Activated CD4-positive, alpha-beta memory T cell treated with anti-CD3 and anti-CD28 coated beads for 36 hours (primary cell): ENCODE results near the gene EEFSEC. TPM values are rescaled to one million over a fixed set of nuclear protein-coding genes. Genes with fewer than 3 reads are reported as not detected.

ENCODE experiments used
- CTCF ChIA-PET: fragments of 350-600 bp; sonication (Branson Sonifier 250); formaldehyde crosslinking; loops from one replicate; lab custom pipeline; 2021; ENCODE audit warnings: antibody characterized with exemption, inconsistent platforms; lab: Charles Lee
- POLR2A ChIA-PET: fragments of 350-600 bp; sonication (Branson Sonifier 250); formaldehyde crosslinking; loops from one replicate; lab custom pipeline; 2021; ENCODE audit warnings: antibody characterized with exemption; lab: Charles Lee
- DNase-seq: peaks from one replicate; pipeline ENCODE4 v3.0.0-alpha.2; 2020
- H3K27ac Mint-ChIP-seq: one replicate; pipeline ENCODE4 v1.8.0; 2021; ENCODE audit warnings: mixed read lengths
- H3K27me3 Mint-ChIP-seq: one replicate; pipeline ENCODE4 v1.8.0; 2021; ENCODE audit warnings: mixed read lengths
- H3K36me3 Mint-ChIP-seq: one replicate; pipeline ENCODE4 v1.8.0; 2021; ENCODE audit warnings: mixed read lengths
- H3K4me1 Mint-ChIP-seq: one replicate; pipeline ENCODE4 v1.8.0; 2021; ENCODE audit warnings: low read depth, mixed read lengths
- H3K4me3 Mint-ChIP-seq: one replicate; pipeline ENCODE4 v1.8.0; 2021; ENCODE audit warnings: mild to moderate bottlenecking, mixed read lengths
- H3K9me3 Mint-ChIP-seq: one replicate; pipeline ENCODE4 v1.8.0; 2021; ENCODE audit warnings: mixed read lengths
- intact Hi-C: fragments of 100-400 bp; cut with micrococcal nuclease; formaldehyde crosslinking; loops from one replicate; pipeline ENCODE4 v1.15.1; 2023
- total RNA-seq, 2 experiments: library from RNA; stranded (reverse); gene quantifications; one replicate each; pipeline ENCODE4 v1.2.3, GENCODE V29; 2021

Gene EEFSEC
- total RNA-seq, 2 experiments from 2014 or later, result 16.1 to 17.2 TPM

- no peak overlapping the region for H3K4me3 Mint-ChIP-seq
- H3K27ac Mint-ChIP-seq, result no peak overlapping the region
- H3K4me1 Mint-ChIP-seq, result peaks cover 5% of the 10 kb centered on the region
- no peak for DNase-seq
- ChIA-PET CTCF (no interaction called here), POLR2A (no interaction called here)
- peaks cover 6% of the 10 kb centered on the region for H3K36me3 Mint-ChIP-seq
- H3K27me3 Mint-ChIP-seq, result no peaks in the 10 kb centered on the region
- H3K9me3 Mint-ChIP-seq, result no peaks in the 10 kb centered on the region
- intact Hi-C loops, result no loop called here
Observed at GRCh38 chr3:128201158-128201755, 48.0 kb downstream of the EEFSEC start.

DNA sequence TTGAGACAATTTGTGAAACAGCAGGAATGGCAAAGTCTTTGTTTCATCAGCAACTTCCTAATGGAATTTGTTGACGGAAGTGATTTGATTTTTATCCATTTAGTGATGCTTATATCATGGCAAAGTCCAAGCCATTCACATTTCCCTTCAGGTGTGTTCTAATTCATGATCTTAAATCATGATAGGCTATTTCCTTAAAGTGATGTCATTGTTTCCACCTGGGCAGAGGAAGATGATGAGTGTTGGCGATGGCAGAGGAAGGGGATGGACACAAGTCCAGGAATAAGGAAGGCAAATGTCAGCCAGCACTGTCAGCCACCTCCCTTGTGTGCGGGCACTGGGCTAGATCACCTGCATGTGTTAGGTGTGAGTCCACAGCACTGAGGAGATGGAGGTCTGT is 49.9 kb downstream of the EEFSEC start:
- Mint-ChIP-seq H3K36me3 (peaks cover 6% of the 10 kb centered on the region), H3K27ac (no peak overlapping the region), H3K4me3 (no peak overlapping the region), H3K4me1 (peaks cover 4% of the 10 kb centered on the region), H3K27me3 (no peaks in the 10 kb centered on the region), H3K9me3 (no peaks in the 10 kb centered on the region)
- ChIA-PET POLR2A (no interaction called here), CTCF (no interaction called here)
- no peak for DNase-seq
- intact Hi-C loops, result no loop called here

GRCh38 chr3:128205558-128206145 is 52.4 kb downstream of the EEFSEC start:
- H3K27ac Mint-ChIP-seq, result no peak overlapping the region
- intact Hi-C loops, result no loop called here
- CTCF ChIA-PET, result no interaction called here

DNA sequence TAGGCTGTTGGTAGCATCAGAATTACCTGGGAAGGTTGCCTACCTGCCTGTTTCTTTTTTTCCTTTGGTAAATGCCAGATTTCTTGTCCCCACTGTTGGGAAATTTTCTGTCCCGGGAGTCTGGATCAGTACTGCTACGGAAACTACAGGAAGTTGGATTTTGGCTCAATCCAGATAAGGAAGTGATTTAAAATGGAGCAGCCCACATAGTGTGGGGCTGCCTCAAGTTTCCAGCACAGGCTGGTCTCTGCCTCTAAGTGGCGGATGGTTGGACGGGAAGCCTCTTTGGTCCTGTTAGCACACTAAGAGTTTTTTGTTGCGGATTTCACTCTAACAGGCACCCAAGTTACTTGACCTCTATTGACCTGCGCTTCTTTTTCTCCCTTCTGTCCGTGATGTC is 54.7 kb downstream of the EEFSEC start:
- CTCF ChIA-PET, result no interaction called here

More at GRCh38 chr3:128205558-128206145, 52.4 kb downstream of the EEFSEC start:
- Mint-ChIP-seq H3K4me3 (no peak overlapping the region), H3K36me3 (peaks cover 2% of the 10 kb centered on the region), H3K4me1 (no peaks in the 10 kb centered on the region), H3K27me3 (no peaks in the 10 kb centered on the region), H3K9me3 (no peaks in the 10 kb centered on the region)
- POLR2A ChIA-PET, result no interaction called here
- DNase-seq, result no peak

GRCh38 chr3:128210711-128211110 is 57.4 kb downstream of the EEFSEC start:
- ChIA-PET CTCF (interaction anchor here (2.5 kb wide), 1 partner anchor 15 kb away, joined by 10 read pairs; no protein-coding TSS in a partner anchor), POLR2A (no interaction called here)
- no peak overlapping the region for H3K4me3 Mint-ChIP-seq
- H3K27ac Mint-ChIP-seq, result no peak overlapping the region
- H3K9me3 Mint-ChIP-seq, result no peaks in the 10 kb centered on the region
- no peaks in the 10 kb centered on the region for H3K36me3 Mint-ChIP-seq
- intact Hi-C loops, result no loop called here
- no peaks in the 10 kb centered on the region for H3K27me3 Mint-ChIP-seq
- no peak for DNase-seq
- no peaks in the 10 kb centered on the region for H3K4me1 Mint-ChIP-seq

More for the DNA sequence above, 54.7 kb downstream of the EEFSEC start:
- no peaks in the 10 kb centered on the region for H3K9me3 Mint-ChIP-seq
- no peak overlapping the region for H3K27ac Mint-ChIP-seq
- intact Hi-C loops, result no loop called here
- H3K4me1 Mint-ChIP-seq, result no peaks in the 10 kb centered on the region
- no peak for DNase-seq
- no peak overlapping the region for H3K4me3 Mint-ChIP-seq
- no peaks in the 10 kb centered on the region for H3K27me3 Mint-ChIP-seq
- POLR2A ChIA-PET, result no interaction called here
- no peaks in the 10 kb centered on the region for H3K36me3 Mint-ChIP-seq

DNA sequence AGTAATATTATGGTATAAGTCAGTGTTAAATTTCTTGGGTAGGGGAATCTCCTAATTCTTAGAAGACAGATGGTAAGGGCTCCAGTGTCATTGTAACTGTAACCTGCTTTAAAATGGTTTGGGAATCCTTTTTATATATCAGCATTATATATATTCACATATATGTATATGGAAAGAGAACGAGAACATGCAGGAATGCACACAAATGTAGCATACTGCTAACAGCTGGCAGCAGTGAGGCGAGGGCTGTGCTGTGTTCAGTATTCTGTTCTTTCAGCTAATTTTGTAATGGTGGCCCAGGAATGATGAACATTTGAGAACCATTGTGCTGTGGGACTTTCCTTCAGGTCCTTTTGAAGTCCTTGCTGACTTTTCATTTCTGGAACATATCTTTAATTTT is 60.8 kb downstream of the EEFSEC start:
- peaks cover 7% of the 10 kb centered on the region for H3K4me1 Mint-ChIP-seq
- no peaks in the 10 kb centered on the region for H3K9me3 Mint-ChIP-seq
- ChIA-PET CTCF (no interaction called here), POLR2A (no interaction called here)
- no peak overlapping the region for H3K27ac Mint-ChIP-seq
- peaks cover 4% of the 10 kb centered on the region for H3K36me3 Mint-ChIP-seq
- intact Hi-C loops, result no loop called here
- no peak for DNase-seq
- no peaks in the 10 kb centered on the region for H3K27me3 Mint-ChIP-seq
- H3K4me3 Mint-ChIP-seq, result no peak overlapping the region

DNA sequence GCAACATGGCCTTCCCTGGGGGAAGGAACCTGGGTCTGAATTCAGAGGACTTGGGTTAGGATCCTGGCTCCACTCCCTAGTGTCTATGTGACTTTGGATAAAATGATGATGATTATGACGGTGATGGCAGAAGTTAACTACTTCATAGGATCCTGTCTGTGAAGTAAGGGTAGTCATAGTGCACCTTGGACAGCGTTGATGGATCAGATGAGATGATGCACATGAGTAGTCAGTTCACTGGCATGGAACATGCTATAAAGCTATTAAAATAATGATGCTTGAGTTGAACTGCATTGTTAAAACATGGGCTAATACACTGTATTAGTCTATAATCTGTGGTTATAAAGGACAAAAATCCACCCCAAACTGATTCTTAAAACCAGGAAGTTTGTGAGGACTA is 62.0 kb downstream of the EEFSEC start:
- intact Hi-C loops, result no loop called here
- no peak overlapping the region for H3K4me3 Mint-ChIP-seq
- no peak for DNase-seq
- H3K4me1 Mint-ChIP-seq, result peaks cover 7% of the 10 kb centered on the region
- peaks cover 11% of the 10 kb centered on the region for H3K36me3 Mint-ChIP-seq
- no peak overlapping the region for H3K27ac Mint-ChIP-seq
- ChIA-PET POLR2A (no interaction called here), CTCF (no interaction called here)
- no peaks in the 10 kb centered on the region for H3K9me3 Mint-ChIP-seq
- H3K27me3 Mint-ChIP-seq, result no peaks in the 10 kb centered on the region

- peaks cover 17% of the 10 kb centered on the region for H3K36me3 Mint-ChIP-seq
- no peak overlapping the region for H3K4me3 Mint-ChIP-seq
- H3K9me3 Mint-ChIP-seq, result peaks cover 6% of the 10 kb centered on the region
- H3K27ac Mint-ChIP-seq, result no peak overlapping the region
- intact Hi-C loops, result no loop called here
- DNase-seq, result no peak
- ChIA-PET CTCF (no interaction called here), POLR2A (no interaction called here)
- H3K4me1 Mint-ChIP-seq, result peaks cover 7% of the 10 kb centered on the region
- no peaks in the 10 kb centered on the region for H3K27me3 Mint-ChIP-seq
Observed at GRCh38 chr3:128215800-128216495, 62.7 kb downstream of the EEFSEC start.

GRCh38 chr3:128217702-128218547 is 64.6 kb downstream of the EEFSEC start:
- Mint-ChIP-seq H3K4me3 (no peak overlapping the region), H3K27ac (no peak overlapping the region), H3K9me3 (peaks cover 15% of the 10 kb centered on the region), H3K4me1 (peaks cover 7% of the 10 kb centered on the region), H3K36me3 (peaks cover 27% of the 10 kb centered on the region), H3K27me3 (no peaks in the 10 kb centered on the region)
- no peak for DNase-seq
- ChIA-PET POLR2A (no interaction called here), CTCF (interaction anchor here (1.3 kb wide), 1 partner anchor 9 kb away, joined by 3 read pairs; no protein-coding TSS in a partner anchor)
- intact Hi-C loops, result no loop called here

DNA sequence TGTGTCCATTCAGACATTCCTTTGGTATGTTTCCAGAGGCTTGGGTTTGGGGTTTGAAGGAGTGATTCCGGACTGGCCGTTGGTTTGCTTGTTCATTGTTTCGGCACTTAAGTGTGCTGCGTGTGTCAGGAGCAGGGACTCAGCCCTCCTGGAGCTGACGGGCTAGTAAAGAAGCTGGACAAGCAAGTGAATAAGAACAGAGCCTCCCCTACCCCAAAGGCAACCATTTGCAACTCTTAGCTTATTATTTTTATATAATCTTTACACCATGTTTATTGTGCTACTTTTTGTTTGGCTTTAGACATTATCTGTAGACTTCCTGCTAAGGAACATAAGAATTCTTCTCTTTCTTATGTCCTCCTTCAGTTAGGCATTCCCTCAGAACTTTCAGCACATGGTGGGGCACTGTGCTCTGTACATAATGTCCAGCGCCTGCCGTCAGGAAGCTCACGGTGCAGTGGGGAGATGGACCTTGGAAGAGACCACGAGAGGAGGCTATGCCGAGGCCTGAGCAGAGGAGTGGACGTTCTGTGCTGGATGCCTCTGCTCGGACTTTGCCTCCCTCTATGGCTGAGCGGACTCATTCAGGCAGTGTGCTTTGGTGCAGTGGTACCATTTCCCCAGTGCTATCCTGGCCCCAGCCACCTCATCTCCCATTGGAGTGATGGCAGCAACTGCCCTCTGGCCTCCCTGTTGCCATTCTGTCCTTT is 65.4 kb downstream of the EEFSEC start:
- intact Hi-C loops, result no loop called here
- Mint-ChIP-seq H3K27ac (no peak overlapping the region), H3K4me3 (no peak overlapping the region), H3K27me3 (no peaks in the 10 kb centered on the region), H3K4me1 (peaks cover 7% of the 10 kb centered on the region), H3K36me3 (peaks cover 30% of the 10 kb centered on the region), H3K9me3 (peaks cover 22% of the 10 kb centered on the region)
- DNase-seq, result no peak
- ChIA-PET CTCF (interaction anchor here (1.3 kb wide), 1 partner anchor 8 kb away, joined by 3 read pairs; no protein-coding TSS in a partner anchor), POLR2A (no interaction called here)

GRCh38 chr3:128221328-128221727 is 68.0 kb downstream of the EEFSEC start:
- peaks cover 25% of the 10 kb centered on the region for H3K9me3 Mint-ChIP-seq

More at GRCh38 chr3:128221328-128221727, 68.0 kb downstream of the EEFSEC start:
- CTCF ChIA-PET, result no interaction called here
- Mint-ChIP-seq H3K27me3 (no peaks in the 10 kb centered on the region), H3K4me3 (no peak overlapping the region), H3K27ac (no peak overlapping the region), H3K4me1 (peaks cover 8% of the 10 kb centered on the region), H3K36me3 (peaks cover 30% of the 10 kb centered on the region)
- intact Hi-C loops, result no loop called here
- POLR2A ChIA-PET, result no interaction called here
- no peak for DNase-seq
